Left hindlimb (tissue), 1 donor: Measurements from ENCODE around the gene NODAL.

ENCODE experiments used
- DNase-seq: peaks from one replicate; pipeline ENCODE4 v3.0.0-alpha.2; 2018

Gene NODAL

DNA sequence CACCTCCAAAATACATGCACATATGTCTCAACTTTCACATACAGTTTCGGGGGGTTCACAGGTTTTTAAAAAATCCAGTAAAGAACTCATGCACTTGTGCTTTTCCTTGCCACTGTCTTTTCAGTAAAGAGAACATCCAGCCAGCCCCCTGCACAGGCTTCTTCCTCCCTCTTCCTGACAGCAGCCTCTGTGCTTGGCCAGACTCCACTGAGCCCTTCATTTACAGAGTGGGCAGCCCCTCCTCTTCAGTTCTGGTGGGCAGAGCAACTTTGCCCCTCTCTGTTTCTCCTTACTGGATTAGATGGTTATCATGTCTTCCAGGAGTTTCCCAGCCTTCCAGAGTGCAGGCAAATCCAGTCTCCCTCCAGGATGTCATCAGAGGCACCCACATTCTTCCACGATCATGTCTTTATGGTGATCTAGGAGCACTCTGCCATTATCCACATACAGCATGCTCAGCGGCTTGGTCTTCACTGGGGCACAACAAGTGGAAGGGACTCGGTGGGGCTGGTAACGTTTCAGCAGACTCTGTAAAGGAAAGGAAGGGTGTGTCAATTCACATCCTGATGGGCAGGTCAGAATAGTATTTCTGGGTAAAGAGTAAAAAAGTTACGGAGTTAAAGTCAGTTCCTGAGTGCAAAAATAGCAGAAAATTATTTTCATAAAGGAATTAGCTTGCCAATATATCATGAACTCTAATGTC lies 8.8 kb downstream of the NODAL start:
- DNase-seq, result no peak

DNA sequence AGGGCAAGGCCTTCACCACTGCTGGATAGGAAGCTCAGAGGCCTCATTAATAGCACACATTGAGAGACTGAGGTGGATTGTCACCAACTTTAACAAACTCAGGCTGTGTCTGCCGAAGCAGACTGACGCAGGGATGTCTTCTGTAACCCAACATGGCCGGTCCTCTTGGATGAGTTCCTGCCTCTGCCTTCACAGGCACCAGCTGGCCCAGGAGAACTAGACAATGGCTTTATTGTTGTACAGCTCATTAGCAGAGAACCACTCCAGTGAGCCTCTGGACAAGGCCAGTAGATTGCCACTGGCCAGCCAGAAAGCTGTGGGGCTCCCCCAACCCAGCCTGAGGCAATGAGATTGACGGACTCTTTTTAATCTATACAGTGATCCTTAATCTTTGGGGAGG lies 9.4 kb downstream of the NODAL start:
- DNase-seq, result no peak

DNA sequence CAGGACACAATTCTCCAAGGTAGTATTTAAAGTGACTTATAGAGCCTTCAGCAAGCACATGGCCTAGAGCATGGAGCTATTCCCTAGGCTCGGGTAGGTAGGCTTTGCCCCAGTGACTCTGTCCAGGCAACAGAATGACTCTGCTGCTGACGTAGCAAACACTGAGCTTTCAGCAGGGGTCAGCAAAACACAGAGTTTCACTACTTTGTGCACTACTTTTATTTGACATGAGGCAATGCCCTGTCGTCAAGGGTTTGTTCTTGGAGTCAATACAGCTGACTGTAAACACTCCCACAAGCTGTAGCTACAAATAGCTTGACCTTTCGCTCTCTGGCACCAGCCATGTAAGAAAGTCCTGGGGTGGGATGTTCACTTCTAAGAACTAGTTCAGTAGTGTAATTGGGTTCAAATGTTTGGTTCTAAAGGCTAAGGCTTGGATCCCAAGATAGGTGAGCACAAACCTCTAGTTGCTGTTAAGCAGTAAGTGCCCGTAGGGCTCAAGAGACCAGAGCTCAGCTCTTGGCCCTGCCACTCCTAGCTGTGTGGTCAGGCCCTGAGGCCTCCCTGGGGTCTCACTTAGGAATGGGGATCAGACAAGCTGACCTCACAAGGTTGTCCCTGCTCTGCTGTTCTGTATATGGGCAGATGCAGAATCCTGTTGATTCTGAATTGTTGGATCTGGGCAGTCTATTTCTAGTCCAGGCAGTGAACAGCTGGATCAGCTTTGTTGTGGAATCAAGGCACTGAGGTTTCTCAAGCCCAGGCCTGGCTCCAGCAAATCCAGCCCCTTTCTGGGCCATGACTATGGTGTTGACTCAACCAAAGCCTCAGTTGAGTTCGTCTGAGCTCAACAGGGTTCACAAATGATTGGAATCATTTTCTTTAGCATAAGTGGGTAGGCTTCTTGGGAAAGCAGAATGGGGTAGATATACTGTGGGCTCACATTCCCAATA lies 10.7 kb downstream of the NODAL start:
- peak; percentile 38 for DNase-seq

DNA sequence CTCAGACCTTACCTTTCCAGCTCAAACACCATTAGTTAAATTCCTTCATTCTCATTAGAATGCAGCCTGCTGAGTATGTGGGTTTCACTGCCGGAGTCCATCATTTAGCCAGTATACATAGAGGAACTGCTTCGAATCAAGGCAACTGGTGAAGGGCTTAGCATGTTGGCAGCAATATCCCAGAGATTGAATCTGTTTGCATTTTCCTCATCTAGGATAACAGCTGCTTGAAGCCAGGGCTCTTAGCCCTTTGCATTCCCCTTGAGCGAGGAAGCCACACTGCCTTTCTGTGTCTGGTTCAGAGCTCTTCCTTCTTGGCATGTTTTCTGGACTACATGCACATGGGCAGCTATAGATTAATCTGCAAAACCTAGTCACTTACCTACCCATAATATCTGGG lies 14.7 kb downstream of the NODAL start:
- DNase-seq, result no peak

- no peak for DNase-seq
Measured at GRCh38 chr10:70425096-70425495, 16.4 kb downstream of the NODAL start.

DNA sequence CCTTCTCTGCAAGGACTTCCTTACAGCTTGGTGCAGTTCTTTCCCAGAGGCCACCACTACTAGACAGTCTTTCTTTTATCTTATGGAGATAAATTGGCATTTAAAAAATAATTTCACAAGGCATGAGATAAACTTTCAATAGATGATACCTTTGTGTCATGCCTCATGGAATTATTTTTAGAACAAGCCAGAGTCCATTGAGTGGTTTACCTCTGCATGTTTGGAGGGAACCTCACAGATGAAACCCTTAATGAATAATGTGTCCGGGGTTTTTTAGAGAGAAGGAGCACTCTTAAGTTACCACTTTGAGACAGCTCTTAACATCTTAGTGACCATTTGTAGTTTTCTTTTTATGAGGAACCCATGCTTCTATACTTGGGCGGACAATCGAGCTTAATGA lies 17.2 kb downstream of the NODAL start:
- DNase-seq, result no peak

DNA sequence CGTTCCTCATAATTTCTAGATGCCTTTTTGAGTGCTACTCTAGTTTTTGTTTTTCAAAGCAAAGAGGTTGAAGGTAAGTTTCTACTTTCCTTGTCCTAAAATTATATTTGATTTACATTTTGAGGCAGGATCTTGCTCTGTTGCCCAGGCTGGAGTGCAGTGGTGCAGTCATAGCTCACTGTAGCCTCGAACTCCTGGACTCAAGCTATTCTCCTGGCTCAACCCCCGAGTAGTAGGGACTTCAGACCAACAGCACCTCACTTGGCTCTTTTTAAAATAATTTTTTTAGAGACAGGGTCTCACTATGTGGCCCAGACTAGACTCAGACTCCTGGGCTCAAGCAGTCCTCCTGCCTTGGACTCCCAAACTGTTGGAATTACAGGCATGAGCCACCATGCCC lies 22.8 kb downstream of the NODAL start:
- DNase-seq, result no peak

DNA sequence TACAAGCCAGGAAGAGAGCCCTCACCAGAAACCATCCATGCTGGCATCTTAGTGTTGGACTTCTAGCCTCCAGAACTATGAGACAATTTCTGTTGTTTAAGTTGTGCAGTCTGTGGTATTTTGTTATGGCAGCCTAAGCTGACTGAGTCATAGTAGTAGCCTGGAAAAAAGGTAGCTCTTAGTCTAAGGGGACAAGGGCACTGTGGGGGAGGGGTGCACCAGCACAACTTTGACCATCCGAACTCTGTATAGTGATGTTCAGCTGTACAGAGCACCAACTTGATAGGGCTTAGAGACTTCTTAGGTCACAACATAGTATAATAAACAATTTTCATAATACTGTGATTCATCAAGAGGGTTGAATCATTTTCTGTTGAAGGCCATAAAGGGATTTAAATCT lies 23.3 kb downstream of the NODAL start:
- no peak for DNase-seq

- DNase-seq, result no peak
Measured at GRCh38 chr10:70417568-70417967, 23.9 kb downstream of the NODAL start.

DNA sequence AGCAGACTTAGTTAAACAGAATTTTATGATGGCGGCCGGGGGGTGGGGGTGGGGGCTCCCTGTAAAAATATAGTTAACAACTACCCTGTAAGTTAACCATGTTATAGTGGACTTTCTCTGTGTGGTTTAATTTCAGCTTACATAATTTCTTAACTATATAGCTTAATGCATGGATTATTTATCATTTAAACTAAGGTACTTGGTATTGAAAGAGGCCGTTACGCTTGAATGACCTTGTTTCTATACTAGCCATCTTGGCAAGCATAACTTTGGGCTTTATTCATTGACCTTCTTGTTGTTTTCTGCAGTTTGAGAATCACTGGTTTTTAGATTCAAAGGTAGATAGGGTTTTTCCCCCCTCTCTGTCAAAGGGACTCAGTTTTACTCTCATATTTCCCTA lies 29.1 kb downstream of the NODAL start:
- no peak for DNase-seq

DNA sequence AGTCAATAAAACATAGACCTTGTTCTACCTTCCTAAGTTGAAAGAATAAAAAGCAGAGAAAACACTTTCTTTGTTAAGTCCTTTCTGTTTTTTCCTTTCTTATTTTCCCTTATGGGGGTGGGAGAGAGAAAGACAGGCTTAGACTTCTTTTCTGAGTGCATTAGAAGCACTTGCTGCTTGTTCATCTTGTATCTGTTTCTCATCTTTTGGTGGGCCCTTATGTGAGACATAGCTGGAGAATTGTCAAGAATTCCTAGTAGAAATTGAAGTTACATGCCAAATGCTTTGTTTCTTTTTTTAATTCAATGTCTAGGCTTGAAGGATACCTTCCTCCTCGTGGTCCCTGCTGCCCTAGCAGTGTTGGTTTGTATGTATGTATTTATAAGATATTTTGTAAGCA lies 30.9 kb downstream of the NODAL start:
- no peak for DNase-seq

DNA sequence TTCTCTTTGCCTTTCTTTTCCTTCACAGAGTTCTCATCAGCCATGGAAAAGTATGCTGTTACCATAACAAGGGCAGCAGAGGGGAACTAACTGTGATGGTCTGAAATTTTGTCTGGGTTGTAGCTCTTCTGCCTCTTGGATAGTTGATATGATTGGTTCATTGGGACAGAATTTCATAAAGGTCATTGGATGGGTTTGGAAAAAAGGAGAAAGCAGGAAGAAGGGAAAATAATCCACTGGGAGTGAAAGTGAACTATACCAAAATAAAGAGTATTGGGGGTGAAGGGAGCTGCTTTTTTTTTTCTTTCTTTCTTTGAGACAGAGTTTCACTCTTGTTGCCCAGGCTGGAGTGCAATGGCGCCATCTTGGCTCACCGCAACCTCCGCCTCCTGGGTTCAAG lies 31.7 kb downstream of the NODAL start:
- DNase-seq, result no peak

DNA sequence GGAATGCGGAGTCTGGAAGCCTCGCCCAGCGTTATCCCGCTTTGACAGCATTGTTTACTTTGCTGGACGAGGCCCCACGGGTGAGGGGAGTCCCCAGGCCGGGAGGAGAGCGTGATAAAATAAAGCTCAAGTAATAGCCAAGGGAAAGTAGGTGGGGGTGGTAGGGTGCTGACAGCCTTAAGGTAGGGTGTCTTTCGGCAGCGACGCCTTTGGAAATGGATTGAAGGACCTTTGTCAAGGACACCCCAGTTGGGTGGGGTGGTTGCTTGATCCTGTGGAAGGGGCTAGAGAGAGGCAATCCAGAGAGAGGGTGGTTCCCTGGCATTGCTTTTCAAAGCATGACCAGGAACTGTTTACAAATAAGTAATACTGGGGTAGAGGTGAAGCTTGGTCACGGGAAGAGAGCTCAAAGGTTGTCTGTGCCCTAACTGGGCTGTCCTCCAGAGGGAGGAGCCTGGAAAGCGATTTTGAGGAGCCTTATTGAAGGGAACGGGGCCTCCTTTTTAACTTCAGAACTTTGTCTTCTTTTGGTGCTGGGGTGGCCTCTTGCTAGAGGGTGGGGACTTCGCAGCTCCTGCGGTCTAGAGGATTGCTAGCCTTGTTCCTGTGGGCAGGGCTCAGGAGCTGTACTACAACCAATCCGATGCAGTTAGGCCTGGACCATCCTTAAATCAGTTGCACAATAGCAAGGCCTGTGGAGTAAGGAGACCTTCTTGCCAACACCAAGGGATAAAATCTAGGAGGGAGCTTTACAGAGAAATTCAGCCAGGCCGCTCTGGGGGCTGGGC lies 36.2 kb downstream of the NODAL start:
- DNase-seq, result peak; percentile 80

GRCh38 chr10:70404787-70405036 lies 36.8 kb downstream of the NODAL start:
- DNase-seq, result no peak

DNA sequence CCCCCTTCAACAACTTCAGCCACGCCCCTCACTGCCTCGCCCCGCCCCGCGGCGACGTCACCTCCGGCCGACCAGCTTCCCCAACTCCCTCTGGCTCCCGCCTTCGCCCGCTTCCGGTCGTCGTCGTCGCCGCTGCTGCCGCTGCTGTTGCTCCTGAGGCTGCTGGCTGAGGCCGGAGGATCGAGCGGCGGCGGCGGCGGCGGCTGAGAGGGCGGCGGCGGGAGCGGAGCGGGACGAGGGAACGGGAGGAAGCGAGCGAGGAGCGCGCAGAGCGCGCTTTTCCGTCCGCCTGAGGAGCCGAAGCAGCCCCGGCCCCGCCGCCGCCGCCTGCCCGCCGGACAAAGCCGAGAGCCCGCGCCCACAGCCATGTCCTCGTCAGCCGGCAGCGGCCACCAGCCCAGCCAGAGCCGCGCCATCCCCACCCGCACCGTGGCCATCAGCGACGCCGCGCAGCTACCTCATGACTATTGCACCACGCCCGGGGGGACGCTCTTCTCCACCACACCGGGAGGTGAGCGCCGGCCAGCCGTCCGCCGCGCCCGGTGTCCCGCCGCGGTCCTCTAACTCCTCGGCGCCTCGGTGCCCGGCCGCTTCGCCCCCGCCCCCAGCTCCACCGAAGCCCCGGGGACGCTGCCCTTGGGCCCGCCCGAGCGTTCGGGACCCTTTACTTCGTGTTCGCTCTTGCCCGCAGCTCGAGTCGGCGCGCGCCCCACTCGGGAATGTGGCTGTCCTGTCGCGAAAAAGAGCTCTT lies 37.3 kb downstream of the NODAL start, which contains the start of gene EIF4EBP2:
Gene EIF4EBP2, plus strand, starts transcription at position 110 of the 751 bp plus-strand sequence. Its CDS starts 257 bp downstream, at position 367.
- peak; percentile 99 for DNase-seq

GRCh38 chr10:70403483-70404035 lies 37.9 kb downstream of the NODAL start:
- no peak for DNase-seq

DNA sequence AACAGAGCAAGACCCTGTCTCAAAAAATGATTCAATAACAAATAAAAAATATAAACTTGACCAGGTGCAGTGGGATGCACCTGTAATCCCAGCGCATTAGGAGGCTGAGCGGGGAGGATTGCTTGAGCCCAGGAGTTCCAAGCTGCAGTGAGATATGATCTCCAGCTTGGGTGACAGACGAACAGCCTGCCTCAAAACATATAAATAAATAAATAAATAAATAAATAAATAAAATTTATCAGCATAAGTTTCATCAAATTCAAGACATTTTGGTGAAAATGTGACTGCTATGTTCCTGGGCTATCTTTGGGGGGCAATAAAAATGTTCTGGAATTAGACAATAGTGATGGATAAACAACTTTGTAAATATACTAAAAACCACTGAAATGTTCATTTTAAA lies 42.3 kb downstream of the NODAL start:
- DNase-seq, result no peak

DNA sequence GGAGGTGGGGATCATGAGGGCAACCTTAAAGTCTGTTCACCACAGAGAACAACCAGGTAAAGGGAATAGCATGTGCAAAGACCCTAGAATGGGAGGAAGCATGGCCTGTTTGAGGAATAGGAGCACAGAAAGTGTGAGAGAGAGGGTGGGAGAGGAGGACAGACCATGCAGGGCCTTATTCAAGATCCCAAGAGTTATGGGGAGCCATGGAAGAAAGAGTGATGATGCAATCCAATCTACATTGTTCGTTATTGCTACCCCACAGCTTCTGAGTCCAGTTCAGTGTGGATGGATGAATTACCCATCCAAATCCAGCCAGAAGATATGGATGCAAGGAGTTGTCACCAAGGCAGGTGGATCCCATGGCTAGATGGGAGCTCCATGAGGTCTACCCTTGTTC lies 45.3 kb downstream of the NODAL start:
- no peak for DNase-seq

DNA sequence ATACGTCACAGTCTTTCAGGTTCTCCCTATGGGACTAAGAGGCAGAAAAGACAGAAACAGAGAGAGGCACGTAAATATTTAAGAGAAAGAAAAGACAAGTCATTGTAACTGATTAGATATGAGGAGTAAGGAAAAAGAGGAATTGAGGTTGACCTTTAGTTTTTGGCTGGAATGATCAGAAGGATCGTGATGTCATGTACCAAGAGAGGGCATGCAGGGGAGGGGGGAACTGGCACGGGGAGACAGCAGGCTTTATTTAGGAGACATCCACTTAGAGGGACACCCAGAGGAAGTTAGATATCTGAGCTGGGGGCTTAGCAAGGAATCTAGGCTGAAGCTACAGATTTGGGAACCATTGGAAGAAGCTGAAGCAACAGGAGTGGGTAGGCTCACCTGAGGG lies 49.8 kb downstream of the NODAL start:
- no peak for DNase-seq
